ENCODE results near the gene NKX2-8.
"Not testable (repeated sequence)": the region's sequence is repeated elsewhere in the genome, so short reads cannot be mapped to it uniquely, and the experiment has no call there.

Gene NKX2-8

GRCh38 chr14:36580141-36580855, 2.1 kb downstream of the NKX2-8 start:
- DNase-seq (ENCODE audit: extremely low read depth in 1 of 2, low read depth in 1 of 2): no peak

GRCh38 chr14:36579573-36580140, 2.8 kb downstream of the NKX2-8 start:
- DNase-seq (ENCODE audit: extremely low read depth in 1 of 2, low read depth in 1 of 2): no peak

GRCh38 chr14:36579001-36579555, 3.3 kb downstream of the NKX2-8 start:
- DNase-seq (ENCODE audit: extremely low read depth in 1 of 2, low read depth in 1 of 2): no peak

GRCh38 chr14:36570065-36570464, 12.3 kb downstream of the NKX2-8 start:
- DNase-seq (ENCODE audit: extremely low read depth in 1 of 2, low read depth in 1 of 2): no peak

GRCh38 chr14:36556811-36557433, 25.5 kb downstream of the NKX2-8 start:
- no peak for DNase-seq (ENCODE audit: extremely low read depth in 1 of 2, low read depth in 1 of 2)

GRCh38 chr14:36555998-36556743, 26.2 kb downstream of the NKX2-8 start:
- no peak for DNase-seq (ENCODE audit: extremely low read depth in 1 of 2, low read depth in 1 of 2)

- DNase-seq (ENCODE audit: extremely low read depth in 1 of 2, low read depth in 1 of 2): no peak
These were observed 28.7 kb downstream of the NKX2-8 start for GRCh38 chr14:36553656-36554260.

- no peak for DNase-seq (ENCODE audit: extremely low read depth in 1 of 2, low read depth in 1 of 2)
These were observed 31.5 kb downstream of the NKX2-8 start for GRCh38 chr14:36550899-36551298.

- DNase-seq (ENCODE audit: extremely low read depth in 1 of 2, low read depth in 1 of 2): not testable (repeated sequence)
These were observed 38.1 kb downstream of the NKX2-8 start for GRCh38 chr14:36544280-36544679.

GRCh38 chr14:36538051-36538450, 44.4 kb downstream of the NKX2-8 start:
- no peak for DNase-seq (ENCODE audit: extremely low read depth in 1 of 2, low read depth in 1 of 2)
